Testis (tissue), 3 donors: Measurements from ENCODE around the gene LY6G5B. TPM values are rescaled to one million over a fixed set of nuclear protein-coding genes. Genes with fewer than 3 reads are reported as not detected.

ENCODE experiments used
- DNase-seq: peaks from one replicate; pipeline ENCODE4 v3.0.0-alpha.2; 2019
- H3K27ac ChIP-seq, 2 donors: fragments of 200-600 bp; sonication (generic); one replicate each; pipeline ENCODE4 v1.5.1; 2019
- H3K27me3 ChIP-seq: fragments of 200-600 bp; sonication (generic); one replicate; pipeline ENCODE4 v1.5.1; 2019
- H3K36me3 ChIP-seq: fragments of 200-600 bp; sonication (generic); one replicate; pipeline ENCODE4 v1.5.1; 2017; ENCODE audit warnings: low read depth; ENCODE audit errors: missing control alignments
- H3K4me1 ChIP-seq: fragments of 200-600 bp; sonication (generic); one replicate; pipeline ENCODE4 v1.5.1; 2019
- H3K4me3 ChIP-seq, 2 donors: fragments of 200-600 bp; sonication (generic); one replicate each; pipeline ENCODE4 v1.5.1; 2017 to 2019
- H3K9me3 ChIP-seq: fragments of 200-600 bp; sonication (generic); one replicate; pipeline ENCODE4 v1.5.1; 2017
- POLR2A ChIP-seq: fragments of 450-650 bp; IDR thresholded peaks from one replicate; pipeline ENCODE4 v1.6.1; 2017; ENCODE audit warnings: antibody characterized with exemption, mild to moderate bottlenecking, moderate library complexity
- WGBS, 2 donors: methylation state at CpG; one replicate each; pipeline ENCODE4 v1.1.5; 2018; 5-methylcytosine and 5-hydroxymethylcytosine counted together
- intact Hi-C: fragments of 100-400 bp; cut with DNase I; formaldehyde crosslinking; loops from one replicate; pipeline ENCODE4 v1.15.1; 2023; ENCODE audit warnings: low total_unique reads
- polyA plus RNA-seq: library from polyadenylated mRNA; stranded (reverse); fragments of 350-450 nt; fragmentation: Illumina TruSeq; extraction: RNeasy Lipid Tissue Mini Kit (QIAGEN cat#74804); gene quantifications from one replicate; pipeline ENCODE4 v1.2.3, GENCODE V29; 2014; ENCODE audit warnings: low read depth, low replicate concordance; ENCODE audit not compliant: insufficient read depth
- total RNA-seq, 2 donors: library from RNA; depleted of rRNA; stranded (reverse); fragments of >200 nt; gene quantifications; one replicate each; pipeline ENCODE4 v1.2.3, GENCODE V29; 2016
- TF ChIP-seq, protein P1 (sequence below), 3 experiments: fragments of 450-650 bp in 2 of 3; fragments of 200-600 bp in 1 of 3; sonication (generic) in 1 of 3; IDR thresholded peaks; one replicate each; pipeline ENCODE4 v1.5.1; 2016 to 2019; ENCODE audit warnings: antibody characterized with exemption in 3 of 3, mild to moderate bottlenecking in 2 of 3, moderate library complexity in 1 of 3

LY6G5B gene
- total and polyA plus RNA-seq, 3 donors from 2014 or later, result 14.0 to 16.3 (median 15.9) TPM

DNA sequence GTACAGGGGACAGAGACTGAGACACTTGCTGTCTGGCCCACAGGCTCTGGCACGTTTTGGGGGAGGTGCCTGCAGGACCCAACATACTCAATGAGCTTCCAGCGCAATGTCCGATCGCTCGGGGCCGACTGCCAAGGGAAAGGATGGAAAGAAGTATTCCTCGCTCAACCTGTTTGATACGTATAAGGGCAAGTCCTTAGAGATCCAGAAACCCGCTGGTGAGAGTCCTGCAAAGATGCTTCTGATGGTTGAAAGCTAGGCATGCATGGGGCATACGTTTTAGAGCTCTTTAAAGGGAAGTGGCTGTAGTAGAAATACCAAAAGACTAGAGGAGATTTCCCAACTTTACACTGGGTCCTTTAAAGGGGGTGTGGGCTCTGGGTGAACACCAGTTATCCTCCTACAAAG is 47.1 kb upstream of the LY6G5B start:
- Histone ChIP-seq H3K4me3 (no peak overlapping the region), H3K36me3 (no peaks in the 10 kb centered on the region), H3K9me3 (no peaks in the 10 kb centered on the region), H3K27ac (peak overlapping the region in 1 of 2 donors; percentile 91), H3K4me1 (peaks cover 15% of the 10 kb centered on the region), H3K27me3 (no peaks in the 10 kb centered on the region)
- 42 to 51% methylated on average over 10 of the region's 10 CpGs for WGBS, 2 donors
- intact Hi-C loops, result no loop called here
- TF ChIP-seq, protein P1, sequence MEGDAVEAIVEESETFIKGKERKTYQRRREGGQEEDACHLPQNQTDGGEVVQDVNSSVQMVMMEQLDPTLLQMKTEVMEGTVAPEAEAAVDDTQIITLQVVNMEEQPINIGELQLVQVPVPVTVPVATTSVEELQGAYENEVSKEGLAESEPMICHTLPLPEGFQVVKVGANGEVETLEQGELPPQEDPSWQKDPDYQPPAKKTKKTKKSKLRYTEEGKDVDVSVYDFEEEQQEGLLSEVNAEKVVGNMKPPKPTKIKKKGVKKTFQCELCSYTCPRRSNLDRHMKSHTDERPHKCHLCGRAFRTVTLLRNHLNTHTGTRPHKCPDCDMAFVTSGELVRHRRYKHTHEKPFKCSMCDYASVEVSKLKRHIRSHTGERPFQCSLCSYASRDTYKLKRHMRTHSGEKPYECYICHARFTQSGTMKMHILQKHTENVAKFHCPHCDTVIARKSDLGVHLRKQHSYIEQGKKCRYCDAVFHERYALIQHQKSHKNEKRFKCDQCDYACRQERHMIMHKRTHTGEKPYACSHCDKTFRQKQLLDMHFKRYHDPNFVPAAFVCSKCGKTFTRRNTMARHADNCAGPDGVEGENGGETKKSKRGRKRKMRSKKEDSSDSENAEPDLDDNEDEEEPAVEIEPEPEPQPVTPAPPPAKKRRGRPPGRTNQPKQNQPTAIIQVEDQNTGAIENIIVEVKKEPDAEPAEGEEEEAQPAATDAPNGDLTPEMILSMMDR (IDR thresholded peaks at IDR 0.05), result no peak
- no peak for TF ChIP-seq POLR2A
- no peak for DNase-seq

DNA sequence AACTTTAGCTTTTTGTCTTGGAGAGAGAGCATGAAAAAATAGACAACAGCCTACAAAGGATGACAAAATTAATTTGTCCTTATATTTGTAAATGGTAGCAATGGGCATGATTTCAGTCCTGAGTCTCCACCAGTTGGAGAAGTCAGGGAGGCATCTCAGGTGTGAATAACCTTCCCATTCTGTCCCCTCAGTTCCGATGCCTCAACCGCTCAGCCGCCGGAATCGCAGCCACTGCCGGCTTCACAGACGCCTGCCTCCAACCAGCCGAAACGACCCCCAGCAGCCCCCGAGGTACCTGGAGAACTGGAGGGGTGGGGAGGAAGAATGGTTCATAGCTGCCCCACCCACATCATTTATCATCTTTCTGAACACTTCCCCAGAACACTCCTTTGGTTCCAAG is 45.7 kb upstream of the LY6G5B start:
- no peaks in the 10 kb centered on the region for H3K9me3 ChIP-seq
- no peaks in the 10 kb centered on the region for H3K36me3 ChIP-seq
- DNase-seq, result no peak
- TF ChIP-seq, protein P1 (IDR thresholded peaks at IDR 0.05), result no peak
- no peak for TF ChIP-seq POLR2A
- no peak overlapping the region for H3K4me3 ChIP-seq
- intact Hi-C loops, result no loop called here
- H3K27me3 ChIP-seq, result no peaks in the 10 kb centered on the region
- H3K4me1 ChIP-seq, result peaks cover 15% of the 10 kb centered on the region
- H3K27ac ChIP-seq, result no peak overlapping the region
- WGBS, 2 donors, result 87 to 88% methylated on average over 10 of the region's 10 CpGs

DNA sequence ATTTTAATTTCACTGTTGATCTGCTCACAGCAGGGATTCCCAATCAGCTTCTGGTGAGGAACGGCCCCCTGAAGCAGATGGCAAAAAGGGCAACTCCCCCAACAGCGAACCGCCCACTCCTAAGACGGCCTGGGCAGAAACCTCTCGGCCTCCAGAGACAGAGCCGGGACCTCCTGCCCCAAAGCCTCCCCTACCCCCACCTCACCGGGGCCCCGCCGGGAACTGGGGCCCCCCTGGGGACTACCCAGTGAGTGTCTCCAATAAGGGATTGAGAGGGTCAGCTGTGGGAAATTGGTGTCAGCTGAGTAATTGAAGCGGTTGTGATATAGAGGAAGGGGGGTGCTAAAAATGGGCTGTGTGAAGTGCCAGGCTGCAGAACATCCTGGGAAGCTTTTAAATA is 42.8 kb upstream of the LY6G5B start:
- H3K36me3 ChIP-seq, result peaks cover 3% of the 10 kb centered on the region
- intact Hi-C loops, result no loop called here
- no peak overlapping the region for H3K4me3 ChIP-seq
- no peaks in the 10 kb centered on the region for H3K27me3 ChIP-seq
- TF ChIP-seq, protein P1 (IDR thresholded peaks at IDR 0.05), result no peak
- no peak for TF ChIP-seq POLR2A
- 86 to 94% methylated on average over 9 to 10 of the region's 10 CpGs for WGBS, 2 donors
- no peak overlapping the region for H3K27ac ChIP-seq
- no peak for DNase-seq
- no peaks in the 10 kb centered on the region for H3K9me3 ChIP-seq
- peaks cover 9% of the 10 kb centered on the region for H3K4me1 ChIP-seq

DNA sequence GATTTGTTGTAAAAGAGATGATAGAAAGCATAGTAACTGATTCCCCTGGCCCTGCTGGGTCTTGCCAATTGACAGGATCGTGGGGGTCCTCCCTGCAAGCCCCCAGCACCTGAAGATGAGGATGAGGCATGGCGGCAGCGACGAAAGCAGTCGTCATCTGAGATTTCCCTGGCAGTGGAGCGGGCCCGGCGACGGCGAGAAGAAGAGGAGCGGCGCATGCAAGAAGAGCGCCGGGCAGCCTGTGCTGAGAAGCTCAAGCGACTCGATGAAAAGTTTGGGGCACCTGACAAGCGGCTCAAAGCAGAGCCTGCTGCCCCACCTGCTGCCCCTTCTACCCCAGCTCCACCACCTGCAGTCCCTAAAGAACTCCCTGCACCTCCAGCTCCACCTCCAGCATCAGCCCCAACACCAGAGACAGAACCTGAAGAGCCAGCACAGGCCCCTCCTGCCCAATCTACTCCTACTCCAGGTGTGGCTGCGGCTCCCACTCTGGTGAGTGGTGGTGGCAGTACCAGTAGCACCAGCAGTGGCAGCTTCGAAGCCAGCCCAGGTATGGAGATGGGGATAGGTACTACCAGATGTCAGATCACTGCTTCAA is 42.0 kb upstream of the LY6G5B start:
- intact Hi-C loops, result no loop called here
- Histone ChIP-seq H3K27ac (no peak overlapping the region), H3K9me3 (no peaks in the 10 kb centered on the region), H3K27me3 (no peaks in the 10 kb centered on the region), H3K36me3 (peaks cover 3% of the 10 kb centered on the region), H3K4me1 (peaks cover 3% of the 10 kb centered on the region), H3K4me3 (no peak overlapping the region)
- TF ChIP-seq POLR2A, result no peak
- TF ChIP-seq, protein P1 (IDR thresholded peaks at IDR 0.05), result no peak
- no peak for DNase-seq
- WGBS, 2 donors, result 94 to 100% methylated on average over 3 to 19 of the region's 19 CpGs

DNA sequence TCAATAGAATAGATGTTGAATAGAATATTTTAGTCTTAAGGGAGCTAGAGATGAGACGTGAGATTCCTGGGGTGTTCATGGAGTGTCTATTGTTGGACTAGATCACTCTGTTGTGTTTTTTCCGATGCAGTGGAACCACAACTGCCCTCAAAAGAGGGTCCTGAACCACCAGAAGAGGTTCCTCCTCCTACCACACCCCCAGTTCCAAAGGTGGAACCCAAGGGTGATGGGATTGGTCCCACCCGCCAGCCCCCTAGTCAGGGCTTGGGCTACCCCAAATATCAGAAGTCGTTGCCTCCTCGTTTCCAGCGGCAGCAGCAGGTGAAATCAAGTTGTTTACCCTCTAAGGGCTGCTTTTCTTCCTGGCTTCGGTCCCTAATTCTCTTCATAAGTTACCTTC is 40.8 kb upstream of the LY6G5B start:
- intact Hi-C loops, result no loop called here
- Histone ChIP-seq H3K27me3 (no peaks in the 10 kb centered on the region), H3K4me3 (no peak overlapping the region), H3K4me1 (peaks cover 4% of the 10 kb centered on the region), H3K27ac (no peak overlapping the region), H3K36me3 (peaks cover 3% of the 10 kb centered on the region), H3K9me3 (no peaks in the 10 kb centered on the region)
- WGBS, 2 donors, result 85 to 86% methylated on average over 7 of the region's 7 CpGs
- no peak for TF ChIP-seq POLR2A
- TF ChIP-seq, protein P1 (IDR thresholded peaks at IDR 0.05), result no peak
- no peak for DNase-seq
